Skin epidermis (tissue), 12 donors: ENCODE results near the gene RABGGTB.
"Not testable (repeated sequence)": the region's sequence is repeated elsewhere in the genome, so short reads cannot be mapped to it uniquely, and the experiment has no call there.

Experiments used
- H3K27ac ChIP-seq, 21 experiments: fragments of 200-600 bp; sonication (generic) in 11 of 21; one replicate each; pipeline ENCODE4 v1.5.0; 2020; ENCODE audit warnings: mild to moderate bottlenecking in 3 of 21, inconsistent platforms in 2 of 21, moderate library complexity in 2 of 21
- H3K4me3 ChIP-seq, 7 experiments: fragments of 200-600 bp; sonication (generic) in 2 of 7; one replicate each; pipeline ENCODE4 v1.5.0; 2020; ENCODE audit warnings: inconsistent platforms in 2 of 7, mild to moderate bottlenecking in 2 of 7, moderate library complexity in 1 of 7

Gene RABGGTB

GRCh38 chr1:75785983-75786853 is at the start of gene RABGGTB:
Gene RABGGTB (plus strand): TSS chr1:75786256. CDS start chr1:75786272, 16 bp downstream.
- Histone ChIP-seq H3K27ac (peak within 1 kb of the TSS; percentile 36 to 97 (median 86)), H3K4me3 (peak within 1 kb of the TSS; percentile 53 to 80 (median 64))

GRCh38 chr1:75742047-75742625 is 43.9 kb upstream of the RABGGTB start:
- H3K4me3 ChIP-seq, result no peak overlapping the region
- no peak overlapping the region for H3K27ac ChIP-seq

- H3K27ac ChIP-seq, result no peak overlapping the region
Measured at GRCh38 chr1:75745276-75745675, 40.8 kb upstream of the RABGGTB start.

GRCh38 chr1:75757210-75757609 is 28.8 kb upstream of the RABGGTB start:
- not testable (repeated sequence) for H3K4me3 ChIP-seq, H3K27ac ChIP-seq

More at GRCh38 chr1:75745276-75745675, 40.8 kb upstream of the RABGGTB start:
- no peak overlapping the region for H3K4me3 ChIP-seq

GRCh38 chr1:75758543-75758942 is 27.5 kb upstream of the RABGGTB start:
- not testable (repeated sequence) for H3K27ac ChIP-seq, H3K4me3 ChIP-seq

GRCh38 chr1:75764057-75764655 is 21.9 kb upstream of the RABGGTB start:
- H3K27ac ChIP-seq, result no peak overlapping the region

GRCh38 chr1:75765697-75766355 is 20.2 kb upstream of the RABGGTB start:
- Histone ChIP-seq H3K27ac (peak overlapping the region in 1 of 21 experiments; percentile 7), H3K4me3 (no peak overlapping the region)

More at GRCh38 chr1:75764057-75764655, 21.9 kb upstream of the RABGGTB start:
- no peak overlapping the region for H3K4me3 ChIP-seq

GRCh38 chr1:75768016-75768415 is 18.0 kb upstream of the RABGGTB start:
- no peak overlapping the region for H3K27ac ChIP-seq
- H3K4me3 ChIP-seq, result no peak overlapping the region

GRCh38 chr1:75770761-75771160 is 15.3 kb upstream of the RABGGTB start:
- H3K4me3 ChIP-seq, result no peak overlapping the region
- no peak overlapping the region for H3K27ac ChIP-seq

- Histone ChIP-seq H3K4me3 (no peak overlapping the region), H3K27ac (no peak overlapping the region)
Measured at GRCh38 chr1:75771978-75772377, 14.1 kb upstream of the RABGGTB start.

- not testable (repeated sequence) for H3K27ac ChIP-seq, H3K4me3 ChIP-seq
Measured at GRCh38 chr1:75777812-75778211, 8.2 kb upstream of the RABGGTB start.

- H3K4me3 ChIP-seq, result not testable (repeated sequence)
Measured at GRCh38 chr1:75778694-75779093, 7.4 kb upstream of the RABGGTB start.

GRCh38 chr1:75780183-75780582 is 5.9 kb upstream of the RABGGTB start:
- H3K4me3 ChIP-seq, H3K27ac ChIP-seq: not testable (repeated sequence)

More at GRCh38 chr1:75778694-75779093, 7.4 kb upstream of the RABGGTB start:
- not testable (repeated sequence) for H3K27ac ChIP-seq

GRCh38 chr1:75783920-75784319 is 2.1 kb upstream of the RABGGTB start:
- not testable (repeated sequence) for H3K4me3 ChIP-seq
- H3K27ac ChIP-seq, result peak overlapping the region in 1 of 21 experiments; percentile 95

GRCh38 chr1:75785320-75785982 is 605 bp upstream of the RABGGTB start:
- H3K4me3 ChIP-seq, result peak overlapping the region; percentile 53 to 80 (median 64)
- peak overlapping the region in 20 of 21 experiments; percentile 54 to 97 (median 86) for H3K27ac ChIP-seq

GRCh38 chr1:75786901-75787493 is 941 bp downstream of the RABGGTB start:
- Histone ChIP-seq H3K4me3 (peak overlapping the region; percentile 53 to 80 (median 64)), H3K27ac (peak overlapping the region in 19 of 21 experiments; percentile 7 to 97 (median 87))

- Histone ChIP-seq H3K4me3 (peak overlapping the region; percentile 53 to 80 (median 64)), H3K27ac (peak overlapping the region in 13 of 21 experiments; percentile 7 to 95 (median 86))
Measured at GRCh38 chr1:75787524-75787923, 1.5 kb downstream of the RABGGTB start.

- no peak overlapping the region for H3K4me3 ChIP-seq
- H3K27ac ChIP-seq, result peak overlapping the region in 1 of 21 experiments; percentile 17
Measured at GRCh38 chr1:75789988-75790387, 3.9 kb downstream of the RABGGTB start.

- Histone ChIP-seq H3K27ac (peak overlapping the region in 3 of 21 experiments; percentile 4 to 52 (median 25)), H3K4me3 (no peak overlapping the region)
Measured at GRCh38 chr1:75791022-75791421, 5.0 kb downstream of the RABGGTB start.
